Upper lobe of left lung (tissue), 6 donors: ENCODE data around the gene CNDP2. TPM values are rescaled to one million over a fixed set of nuclear protein-coding genes. Genes with fewer than 3 reads are reported as not detected.
A peak's percentile ranks its signal among the peaks of the same experiment; 100 is the strongest.

Experiments
- ATAC-seq, 2 donors: fragments of 200-7000 bp; cut with Tn5 transposase; one replicate each; pipeline ENCODE4 v1.9.1; 2022; ENCODE audit warnings: mild to moderate bottlenecking in 2 of 2, moderate library complexity in 2 of 2; ENCODE audit not compliant: low FRiP score in 2 of 2
- DNase-seq, 2 donors: peaks; one replicate each; pipeline ENCODE4 v3.0.0-alpha.2; 2019 to 2020
- H3K27ac ChIP-seq, 4 donors: fragments of 200-600 bp; sonication (generic); one replicate each; pipeline ENCODE4 v1.5.1; 2016 to 2019
- H3K27me3 ChIP-seq, 4 donors: fragments of 200-600 bp; sonication (generic); one replicate each; pipeline ENCODE4 v1.5.1; 2017 to 2019
- H3K36me3 ChIP-seq, 4 donors: fragments of 200-600 bp; sonication (generic); one replicate each; pipeline ENCODE4 v1.5.1; 2016 to 2019
- H3K4me1 ChIP-seq, 4 donors: fragments of 200-600 bp; sonication (generic); one replicate each; pipeline ENCODE4 v1.5.1; 2018 to 2019
- H3K4me3 ChIP-seq, 4 donors: fragments of 200-600 bp; sonication (generic); one replicate each; pipeline ENCODE4 v1.5.1; 2017 to 2019; ENCODE audit warnings: mild to moderate bottlenecking in 2 of 4, moderate library complexity in 1 of 4
- H3K9me3 ChIP-seq, 4 donors: fragments of 200-600 bp; sonication (generic); one replicate each; pipeline ENCODE4 v1.5.1; 2018 to 2019
- EP300 ChIP-seq, 4 donors: sonication (generic); formaldehyde crosslinking; IDR thresholded peaks; one replicate each; pipeline ENCODE4 v1.5.1; 2017; ENCODE audit warnings: antibody characterized with exemption in 4 of 4, control low read depth in 2 of 4
- POLR2A ChIP-seq, 4 donors: fragments of 450-650 bp; IDR thresholded peaks; one replicate each; pipeline ENCODE4 v1.5.1; 2016 to 2017; ENCODE audit warnings: antibody characterized with exemption in 4 of 4, mild to moderate bottlenecking in 2 of 4
- POLR2AphosphoS5 ChIP-seq, 2 donors: sonication (generic); formaldehyde crosslinking; IDR thresholded peaks; one replicate each; pipeline ENCODE4 v1.5.1; 2017; ENCODE audit warnings: antibody characterized with exemption in 2 of 2
- WGBS, 2 donors: methylation state at CpG; one replicate each; pipeline ENCODE4 v1.1.5; 2017 to 2018; 5-methylcytosine and 5-hydroxymethylcytosine counted together
- total RNA-seq, 6 donors: library from RNA; depleted of rRNA in 4 of 6; stranded (reverse); fragments of >200 nt in 4 of 6; gene quantifications; one replicate each; pipeline versions ENCODE4 v1.1.0 to v1.2.1, GENCODE V29; 2016 to 2021
- TF ChIP-seq, protein P1 (sequence below), 6 experiments: fragments of 450-650 bp in 4 of 6; fragments of 200-600 bp in 2 of 6; sonication (generic) in 2 of 6; IDR thresholded peaks; one replicate each; pipeline ENCODE4 v1.5.1; 2016 to 2019; ENCODE audit warnings: antibody characterized with exemption in 6 of 6
- donor health status: DM: no; HTN: no; CAD: no; lungs with moderate emphysema.
- donor health status: DM: no; HTN: yes; CAD: no; lungs with severe emphysema.

The CNDP2 gene
- total RNA-seq, 6 donors from 2014 or later: 147 to 279 (median 196) TPM

DNA sequence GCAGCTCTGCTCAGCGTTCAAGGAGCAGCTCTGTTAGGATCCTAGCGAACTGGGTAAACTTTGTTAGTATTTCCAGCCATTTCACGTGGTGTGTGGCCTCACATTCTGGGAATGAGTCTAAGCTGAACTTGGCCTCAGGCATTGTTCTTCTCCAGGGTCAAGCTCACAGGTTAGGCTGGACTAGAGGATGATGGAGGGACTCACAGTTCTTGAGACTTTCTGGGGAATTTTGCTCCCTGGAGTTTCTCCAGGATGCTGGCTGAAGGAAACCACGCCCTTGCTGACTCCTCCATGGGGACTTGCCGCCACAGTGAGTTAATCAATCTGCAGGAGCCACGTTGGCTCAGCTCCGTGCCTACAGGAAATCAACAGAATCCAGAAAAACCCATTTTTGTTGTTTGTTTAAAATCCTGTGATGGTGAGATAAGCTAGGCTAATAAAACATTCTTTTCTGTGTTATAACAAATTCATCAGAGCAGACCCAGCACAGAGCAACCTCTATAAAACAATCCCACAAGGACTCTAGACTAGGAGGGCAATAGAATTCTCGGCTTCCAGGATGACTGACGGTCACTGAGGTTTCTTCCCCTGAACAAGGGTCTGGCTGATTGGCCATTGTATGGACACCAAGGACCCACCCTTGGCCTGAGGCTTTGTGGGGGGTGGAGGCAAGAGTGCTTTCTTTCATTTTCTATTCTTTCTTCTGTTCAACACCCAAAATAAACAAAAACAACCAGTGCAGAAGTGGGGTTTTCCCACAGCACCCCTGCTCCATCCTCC lies 50.8 kb downstream of the CNDP2 start:
- H3K27me3 ChIP-seq: no peaks in the 10 kb centered on the region
- 29 to 48% methylated on average over 6 to 9 of the region's 9 CpGs for WGBS, 2 donors
- H3K4me1 ChIP-seq: peaks cover 9 to 15% (median 14%) of the 10 kb centered on the region in 4 donors
- ATAC-seq (peak; percentile 12 to 44), DNase-seq (no peak)
- H3K9me3 ChIP-seq: peaks cover 0 to 9% (median 7%) of the 10 kb centered on the region in 4 donors
- H3K27ac ChIP-seq: peak overlapping the region; percentile 69 to 75 (median 72)
- H3K36me3 ChIP-seq: no peaks in the 10 kb centered on the region
- TF ChIP-seq POLR2A (IDR thresholded peaks at IDR 0.05) (no peak), POLR2AphosphoS5 (IDR thresholded peaks at IDR 0.05) (no peak), EP300 (IDR thresholded peaks at IDR 0.05) (no peak)
- TF ChIP-seq, protein P1, sequence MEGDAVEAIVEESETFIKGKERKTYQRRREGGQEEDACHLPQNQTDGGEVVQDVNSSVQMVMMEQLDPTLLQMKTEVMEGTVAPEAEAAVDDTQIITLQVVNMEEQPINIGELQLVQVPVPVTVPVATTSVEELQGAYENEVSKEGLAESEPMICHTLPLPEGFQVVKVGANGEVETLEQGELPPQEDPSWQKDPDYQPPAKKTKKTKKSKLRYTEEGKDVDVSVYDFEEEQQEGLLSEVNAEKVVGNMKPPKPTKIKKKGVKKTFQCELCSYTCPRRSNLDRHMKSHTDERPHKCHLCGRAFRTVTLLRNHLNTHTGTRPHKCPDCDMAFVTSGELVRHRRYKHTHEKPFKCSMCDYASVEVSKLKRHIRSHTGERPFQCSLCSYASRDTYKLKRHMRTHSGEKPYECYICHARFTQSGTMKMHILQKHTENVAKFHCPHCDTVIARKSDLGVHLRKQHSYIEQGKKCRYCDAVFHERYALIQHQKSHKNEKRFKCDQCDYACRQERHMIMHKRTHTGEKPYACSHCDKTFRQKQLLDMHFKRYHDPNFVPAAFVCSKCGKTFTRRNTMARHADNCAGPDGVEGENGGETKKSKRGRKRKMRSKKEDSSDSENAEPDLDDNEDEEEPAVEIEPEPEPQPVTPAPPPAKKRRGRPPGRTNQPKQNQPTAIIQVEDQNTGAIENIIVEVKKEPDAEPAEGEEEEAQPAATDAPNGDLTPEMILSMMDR (IDR thresholded peaks at IDR 0.05): no peak
- H3K4me3 ChIP-seq: no peak overlapping the region

DNA sequence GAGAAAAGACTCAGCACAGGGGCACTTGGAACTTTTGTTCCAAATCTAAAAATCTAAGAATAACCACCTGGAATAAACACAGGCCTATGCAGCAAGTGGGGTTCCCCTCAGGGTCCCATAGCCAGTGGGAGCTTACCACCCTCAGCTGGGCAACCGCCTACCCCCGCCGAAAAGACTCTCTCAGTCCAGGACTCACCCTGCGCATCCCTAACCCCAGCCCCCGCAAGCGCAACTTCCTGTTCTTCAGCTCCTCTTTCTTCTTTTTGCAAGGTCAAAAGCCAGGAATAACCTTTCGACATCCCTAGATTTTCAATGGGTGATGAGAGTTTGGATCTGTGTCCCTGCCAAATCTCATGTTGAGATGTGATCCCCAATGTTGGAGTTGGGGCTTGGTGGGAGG lies 51.7 kb downstream of the CNDP2 start:
- Histone ChIP-seq H3K4me3 (no peak overlapping the region), H3K27ac (peak overlapping the region in 3 of 4 donors; percentile 69 to 72 (median 71)), H3K4me1 (peaks cover 9 to 15% (median 14%) of the 10 kb centered on the region in 4 donors), H3K36me3 (no peaks in the 10 kb centered on the region), H3K9me3 (peaks cover 0 to 9% (median 7%) of the 10 kb centered on the region in 4 donors), H3K27me3 (no peaks in the 10 kb centered on the region)
- ATAC-seq: no peak
- TF ChIP-seq EP300 (IDR thresholded peaks at IDR 0.05): no peak
- TF ChIP-seq, protein P1 (IDR thresholded peaks at IDR 0.05): no peak
- DNase-seq: no peak
- WGBS, 2 donors: 91 to 94% methylated on average over 7 of the region's 7 CpGs

DNA sequence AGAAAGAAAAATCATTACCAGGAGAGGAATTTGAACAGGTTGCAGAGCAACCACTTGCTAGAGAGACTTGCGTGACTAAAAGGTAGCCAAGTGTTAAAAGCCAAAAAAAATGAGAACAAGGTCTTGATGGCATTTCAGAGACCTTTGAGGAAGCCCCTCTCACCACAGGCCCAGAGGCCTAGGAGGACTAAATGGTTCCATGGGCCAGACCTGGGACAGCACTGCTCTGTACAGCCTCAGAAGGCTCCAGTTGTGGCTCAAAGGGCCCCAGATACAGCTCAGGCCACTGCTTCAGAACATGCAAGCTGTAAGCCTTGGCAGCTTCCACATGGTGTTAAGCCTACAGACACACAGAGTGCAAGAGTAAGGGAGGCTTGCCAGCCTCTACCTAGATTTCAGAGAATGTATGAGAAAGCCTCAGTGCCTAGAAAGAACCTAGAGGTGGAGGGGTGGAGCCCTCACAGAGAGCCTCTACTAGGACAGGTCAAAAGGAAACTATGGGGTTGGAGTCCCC lies 53.5 kb downstream of the CNDP2 start:
- 89 to 100% methylated on average over 1 of the region's 1 CpG for WGBS, 2 donors
- peaks cover 9 to 15% (median 14%) of the 10 kb centered on the region in 4 donors for H3K4me1 ChIP-seq
- no peaks in the 10 kb centered on the region for H3K36me3 ChIP-seq
- ATAC-seq (no peak), DNase-seq (no peak)
- H3K27ac ChIP-seq: no peak overlapping the region
- TF ChIP-seq, protein P1 (IDR thresholded peaks at IDR 0.05): no peak
- TF ChIP-seq EP300 (IDR thresholded peaks at IDR 0.05) (no peak), POLR2A (IDR thresholded peaks at IDR 0.05) (no peak), POLR2AphosphoS5 (IDR thresholded peaks at IDR 0.05) (no peak)
- no peaks in the 10 kb centered on the region for H3K27me3 ChIP-seq
- peaks cover 0 to 9% (median 7%) of the 10 kb centered on the region in 4 donors for H3K9me3 ChIP-seq
- H3K4me3 ChIP-seq: no peak overlapping the region

DNA sequence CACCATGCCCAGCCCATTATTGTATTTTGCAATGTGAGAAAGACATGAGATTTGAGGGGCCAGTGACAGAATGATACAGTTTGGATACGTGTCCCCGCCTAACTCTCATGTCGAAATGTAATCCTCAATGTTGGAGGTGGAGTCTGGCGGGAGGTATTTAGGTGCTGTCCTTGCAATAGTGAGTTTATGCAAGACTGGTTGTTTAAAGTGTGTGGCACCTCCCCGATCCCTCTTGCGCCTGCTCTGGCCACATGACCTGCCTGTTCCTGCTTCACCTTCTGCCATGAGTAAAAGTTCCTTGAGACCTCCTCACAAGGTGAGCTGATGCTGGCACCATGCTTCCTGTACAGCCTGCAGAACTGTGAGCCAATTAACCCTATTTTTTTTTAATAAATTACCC lies 54.7 kb downstream of the CNDP2 start:
- Histone ChIP-seq H3K27me3 (no peaks in the 10 kb centered on the region), H3K4me1 (peaks cover 9 to 15% (median 14%) of the 10 kb centered on the region in 4 donors), H3K36me3 (no peaks in the 10 kb centered on the region), H3K4me3 (no peak overlapping the region), H3K27ac (no peak overlapping the region), H3K9me3 (peaks cover 0 to 9% (median 7%) of the 10 kb centered on the region in 4 donors)
- WGBS, 2 donors: 91 to 93% methylated on average over 6 of the region's 6 CpGs
- ATAC-seq: no peak
- DNase-seq: no peak
- no peak for TF ChIP-seq POLR2AphosphoS5 (IDR thresholded peaks at IDR 0.05)
- TF ChIP-seq, protein P1 (IDR thresholded peaks at IDR 0.05): no peak
- TF ChIP-seq EP300 (IDR thresholded peaks at IDR 0.05): no peak
- TF ChIP-seq POLR2A (IDR thresholded peaks at IDR 0.05): no peak
